Measurements from ENCODE around the gene NTN3. TPM values are rescaled to one million over a fixed set of nuclear protein-coding genes. Genes with fewer than 3 reads are reported as not detected.

Gene NTN3
- total and polyA plus RNA-seq, 2 of the 8 experiments (the other 6 are each of a cell fraction or from before 2014, with no cell fraction given) = 0.30 to 0.34 TPM

- TF ChIP-seq EP300 (IDR thresholded peaks at IDR 0.05; ENCODE audit: borderline replicate concordance in 1 of 2, low read depth in 2 of 2, low read length in 2 of 2) = no peak
- TF ChIP-seq TBP (IDR thresholded peaks at IDR 0.05; ENCODE audit: low read depth, low read length) = no peak
- TF ChIP-seq SIRT6 (IDR thresholded peaks at IDR 0.05; ENCODE audit: low read length) = no peak
- TF ChIP-seq ZNF274 (IDR thresholded peaks at IDR 0.05; ENCODE audit: borderline replicate concordance, extremely low read depth, low read length) = no peak
These were observed 45.2 kb upstream of the NTN3 start (continued) for GRCh38 chr16:2425825-2426430.
